GM23338 (cell line): ENCODE data around the gene DAND5.

ENCODE experiments used
- CTCF ChIP-seq, 2 experiments: fragments of 200-600 bp in 1 of 2; sonication (generic) in 1 of 2; conservative IDR thresholded peaks; 2 replicates each; pipeline versions ENCODE4 v1.5.1 to v1.6.1; 2016 to 2017; ENCODE audit warnings: antibody characterized with exemption in 2 of 2, low read depth in 2 of 2, mild to moderate bottlenecking in 2 of 2, moderate library complexity in 1 of 2
- TF ChIP-seq, protein P1 (sequence below): IDR thresholded peaks from one replicate; pipeline ENCODE4 v1.6.1; 2018; ENCODE audit warnings: antibody characterized with exemption; ENCODE audit not compliant: unreplicated experiment

DNA sequence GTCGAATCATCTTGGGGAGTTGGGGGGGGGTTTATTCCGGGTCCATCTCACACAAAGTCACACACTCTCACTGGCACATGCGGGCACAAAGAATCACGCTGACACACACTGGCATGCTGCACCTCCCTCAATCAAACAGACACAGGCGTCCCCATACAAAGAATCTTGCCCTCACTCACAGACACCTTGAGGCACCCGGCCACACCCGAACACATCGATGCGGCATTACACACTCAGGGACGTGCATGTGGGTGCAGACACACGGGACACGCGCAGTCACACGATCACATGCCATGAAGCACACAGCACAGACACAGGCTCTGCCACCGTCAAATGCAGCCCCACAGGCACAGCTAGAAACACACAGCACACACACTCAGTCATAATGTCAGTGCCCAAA lies 33.7 kb downstream of the DAND5 start:
- no peak for TF ChIP-seq CTCF (conservative IDR thresholded peaks at IDR 0.05; ENCODE audit: low read depth in 2 of 2)
- TF ChIP-seq, protein P1, sequence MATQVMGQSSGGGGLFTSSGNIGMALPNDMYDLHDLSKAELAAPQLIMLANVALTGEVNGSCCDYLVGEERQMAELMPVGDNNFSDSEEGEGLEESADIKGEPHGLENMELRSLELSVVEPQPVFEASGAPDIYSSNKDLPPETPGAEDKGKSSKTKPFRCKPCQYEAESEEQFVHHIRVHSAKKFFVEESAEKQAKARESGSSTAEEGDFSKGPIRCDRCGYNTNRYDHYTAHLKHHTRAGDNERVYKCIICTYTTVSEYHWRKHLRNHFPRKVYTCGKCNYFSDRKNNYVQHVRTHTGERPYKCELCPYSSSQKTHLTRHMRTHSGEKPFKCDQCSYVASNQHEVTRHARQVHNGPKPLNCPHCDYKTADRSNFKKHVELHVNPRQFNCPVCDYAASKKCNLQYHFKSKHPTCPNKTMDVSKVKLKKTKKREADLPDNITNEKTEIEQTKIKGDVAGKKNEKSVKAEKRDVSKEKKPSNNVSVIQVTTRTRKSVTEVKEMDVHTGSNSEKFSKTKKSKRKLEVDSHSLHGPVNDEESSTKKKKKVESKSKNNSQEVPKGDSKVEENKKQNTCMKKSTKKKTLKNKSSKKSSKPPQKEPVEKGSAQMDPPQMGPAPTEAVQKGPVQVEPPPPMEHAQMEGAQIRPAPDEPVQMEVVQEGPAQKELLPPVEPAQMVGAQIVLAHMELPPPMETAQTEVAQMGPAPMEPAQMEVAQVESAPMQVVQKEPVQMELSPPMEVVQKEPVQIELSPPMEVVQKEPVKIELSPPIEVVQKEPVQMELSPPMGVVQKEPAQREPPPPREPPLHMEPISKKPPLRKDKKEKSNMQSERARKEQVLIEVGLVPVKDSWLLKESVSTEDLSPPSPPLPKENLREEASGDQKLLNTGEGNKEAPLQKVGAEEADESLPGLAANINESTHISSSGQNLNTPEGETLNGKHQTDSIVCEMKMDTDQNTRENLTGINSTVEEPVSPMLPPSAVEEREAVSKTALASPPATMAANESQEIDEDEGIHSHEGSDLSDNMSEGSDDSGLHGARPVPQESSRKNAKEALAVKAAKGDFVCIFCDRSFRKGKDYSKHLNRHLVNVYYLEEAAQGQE, result no peak
